Activated gamma-delta T cell treated with anti-CD3 and anti-CD28 coated beads, Interleukin-2, amount 50 U/mL, for 16 hours (primary cell): Measurements from ENCODE around the gene CDK10.
A peak's percentile ranks its signal among the peaks of the same experiment; 100 is the strongest.

Source experiments
- DNase-seq: peaks from one replicate; pipeline ENCODE4 v3.0.0-alpha.2; 2020; ENCODE audit warnings: low read depth

The CDK10 gene

DNA sequence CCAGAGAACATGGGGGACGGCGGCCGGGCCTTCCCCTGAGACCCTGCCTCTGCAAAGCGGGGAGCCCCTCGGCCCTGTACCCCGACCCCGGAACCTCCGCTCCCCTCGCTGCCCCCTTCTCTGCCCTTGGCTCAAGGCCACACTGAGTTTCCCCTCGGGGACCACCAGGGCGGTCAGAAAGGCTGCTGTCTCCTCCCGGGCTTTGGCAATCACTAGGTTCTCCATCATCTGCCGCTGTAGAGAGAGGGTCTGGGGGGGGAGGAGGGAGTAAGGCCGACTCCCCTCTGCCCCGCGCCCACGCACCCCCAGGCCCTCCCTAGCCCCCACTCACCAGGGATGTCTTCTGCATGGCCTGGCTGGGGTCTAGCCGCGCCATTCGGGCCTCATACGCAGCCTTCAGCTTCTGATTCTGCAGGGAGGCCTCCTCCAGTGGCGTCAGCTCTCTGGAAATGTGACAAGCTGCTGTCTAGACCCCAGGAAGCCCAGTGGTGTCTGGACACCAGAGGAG is 25.8 kb downstream of the CDK10 start:
- DNase-seq = no peak

DNA sequence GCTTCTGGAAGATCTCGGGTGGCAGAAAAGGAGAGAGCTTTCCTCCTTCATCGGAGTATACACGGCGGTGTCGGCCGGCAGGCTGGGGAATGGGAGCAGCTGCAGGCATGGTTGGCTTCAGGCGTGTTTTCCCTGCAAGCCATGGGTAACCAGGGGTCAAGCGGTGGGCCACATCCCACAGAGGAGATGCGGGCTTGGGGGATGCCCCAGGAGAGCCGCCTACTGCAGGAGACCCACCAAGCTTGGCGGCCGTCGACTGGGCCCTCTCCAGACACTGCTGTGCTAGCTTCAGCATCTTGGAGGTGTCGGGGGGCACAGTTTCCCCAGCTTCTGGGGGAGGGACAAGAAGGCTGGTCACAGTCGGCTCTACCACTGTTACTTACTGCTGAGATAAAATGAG is 30.0 kb downstream of the CDK10 start:
- no peak for DNase-seq

DNA sequence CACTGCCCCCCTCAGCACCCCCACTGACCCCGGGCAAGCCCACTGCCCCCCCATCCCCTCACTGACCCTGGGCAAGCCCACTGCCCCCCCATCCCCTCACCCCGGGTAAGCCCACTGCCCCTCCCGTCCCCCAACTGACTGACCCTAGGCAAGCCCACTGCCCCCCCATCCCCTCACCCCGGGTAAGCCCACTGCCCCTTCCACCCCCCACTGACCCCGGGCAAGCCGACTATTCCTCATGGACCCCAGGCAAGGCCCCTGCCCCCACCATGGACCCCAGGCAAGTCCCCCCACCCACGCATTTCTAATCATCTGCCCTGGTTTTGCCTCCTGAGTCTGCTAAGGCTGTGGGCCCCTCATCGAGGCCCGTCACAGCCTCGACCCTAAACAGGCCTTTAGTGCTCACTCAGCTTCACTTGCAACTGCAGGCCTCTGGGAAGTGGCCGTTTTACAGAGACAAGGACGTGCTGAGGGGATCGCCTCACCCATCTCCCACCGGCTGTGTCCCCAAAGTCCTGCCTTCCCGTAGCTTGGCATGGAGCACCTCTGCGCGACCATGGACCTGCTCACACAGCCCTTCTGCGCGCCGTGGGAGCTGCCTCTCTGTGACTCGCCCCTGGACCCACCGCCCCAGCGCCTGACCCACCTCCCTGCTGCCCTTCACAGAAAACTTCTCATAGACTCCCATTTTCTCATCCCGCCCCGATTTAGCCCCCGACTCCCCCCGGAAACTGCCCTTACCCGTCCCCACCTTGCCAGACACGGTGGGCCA is 30.6 kb downstream of the CDK10 start:
- DNase-seq = no peak

DNA sequence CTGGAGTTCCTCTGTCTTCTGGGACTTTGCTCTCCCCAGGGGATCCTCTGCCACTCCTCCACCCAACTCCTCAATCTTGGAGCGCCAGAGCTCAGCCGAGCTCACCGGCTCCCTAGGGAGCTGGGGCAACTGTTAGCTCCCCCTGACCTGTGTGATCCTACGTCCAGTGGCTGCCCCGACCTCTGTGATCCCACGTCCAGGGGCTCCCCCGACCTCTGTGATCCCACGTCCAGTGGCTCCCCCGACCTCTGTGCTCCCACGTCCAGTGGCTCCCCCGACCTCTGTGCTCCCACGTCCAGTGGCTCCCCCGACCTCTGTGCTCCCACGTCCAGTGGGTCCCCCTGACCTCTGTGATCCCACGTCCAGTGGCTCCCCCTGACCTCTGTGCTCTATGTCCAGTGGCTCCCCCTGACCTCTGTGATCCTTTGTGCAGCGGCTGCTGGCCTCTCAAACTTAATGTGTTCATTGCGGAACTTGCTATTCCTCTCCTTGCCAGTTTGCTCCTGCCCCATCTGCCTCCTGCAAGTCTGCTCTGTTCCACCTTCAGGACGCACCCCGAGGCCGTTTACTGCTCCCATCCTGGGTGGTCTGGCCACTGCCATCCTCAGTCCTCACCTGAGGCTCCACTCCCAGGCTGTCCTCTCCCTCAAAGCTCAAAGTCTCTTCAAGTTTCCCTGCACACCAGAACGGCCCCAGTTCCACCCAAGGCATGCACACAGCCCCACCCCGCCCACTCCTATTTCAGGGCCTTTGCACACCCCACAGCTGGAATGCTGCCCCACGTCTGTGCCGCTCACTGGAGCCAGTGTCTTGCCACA is 31.4 kb downstream of the CDK10 start:
- DNase-seq = no peak

DNA sequence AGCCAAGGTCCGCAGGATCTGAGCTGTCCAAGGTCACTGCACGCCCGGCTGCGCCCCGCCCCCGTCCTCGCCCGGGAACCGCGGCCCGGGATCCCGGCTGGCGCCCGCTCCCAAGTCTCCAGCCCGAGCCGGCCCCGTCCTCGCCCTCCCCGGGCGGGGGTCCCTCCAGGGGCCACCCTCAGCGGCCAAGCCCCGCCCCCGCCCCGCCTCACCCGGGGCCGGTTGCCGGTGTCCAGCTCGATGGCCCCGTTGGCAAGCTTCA is 34.0 kb downstream of the CDK10 start:
- no peak for DNase-seq

DNA sequence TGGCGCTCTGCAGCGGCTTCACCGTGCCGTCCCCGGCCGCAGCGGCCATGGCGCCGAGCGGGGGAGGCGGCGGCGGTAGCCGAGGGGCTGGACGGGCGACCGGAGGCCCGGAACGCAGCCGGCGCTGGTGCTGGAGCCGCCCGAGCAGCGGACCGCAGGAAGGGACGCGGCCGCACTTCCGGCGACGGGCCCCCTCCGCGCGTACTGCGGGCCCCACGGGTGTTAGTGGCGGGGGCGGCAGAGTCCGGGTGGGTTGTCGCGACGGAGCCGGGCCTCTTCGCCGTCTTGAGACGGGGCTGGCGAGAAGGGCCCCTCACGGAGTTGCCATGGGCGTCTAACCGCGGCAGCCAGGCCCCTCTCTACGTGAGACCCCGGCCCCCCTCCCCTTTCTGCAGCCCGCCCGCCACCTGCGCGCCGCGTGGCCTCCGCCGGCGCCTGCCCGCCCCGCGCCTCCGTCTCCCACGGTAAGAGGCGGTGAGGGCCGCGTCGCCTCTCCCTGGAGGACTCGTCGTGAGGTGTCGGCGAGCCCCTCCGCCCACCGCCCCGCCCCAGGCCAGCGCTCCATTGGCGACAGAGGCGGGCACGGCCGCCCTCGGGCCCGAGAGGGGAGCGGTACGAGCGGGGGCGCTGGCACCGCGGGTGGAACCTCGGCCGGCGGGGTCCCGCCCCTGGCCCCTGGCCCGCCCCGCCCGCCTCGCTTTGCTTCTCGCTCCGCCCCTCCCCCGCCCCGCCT is 34.5 kb downstream of the CDK10 start, which contains the start of the genes VPS9D1 and ZNF276:
Gene VPS9D1 (minus strand): TSS at position 86 of the 733 bp plus-strand sequence. CDS start 37 bp downstream, at position 49.
Gene ZNF276 (plus strand): TSS at position 725 of the 733 bp plus-strand sequence. CDS start 104 bp downstream, outside the sequence.
- DNase-seq = peak; percentile 76

DNA sequence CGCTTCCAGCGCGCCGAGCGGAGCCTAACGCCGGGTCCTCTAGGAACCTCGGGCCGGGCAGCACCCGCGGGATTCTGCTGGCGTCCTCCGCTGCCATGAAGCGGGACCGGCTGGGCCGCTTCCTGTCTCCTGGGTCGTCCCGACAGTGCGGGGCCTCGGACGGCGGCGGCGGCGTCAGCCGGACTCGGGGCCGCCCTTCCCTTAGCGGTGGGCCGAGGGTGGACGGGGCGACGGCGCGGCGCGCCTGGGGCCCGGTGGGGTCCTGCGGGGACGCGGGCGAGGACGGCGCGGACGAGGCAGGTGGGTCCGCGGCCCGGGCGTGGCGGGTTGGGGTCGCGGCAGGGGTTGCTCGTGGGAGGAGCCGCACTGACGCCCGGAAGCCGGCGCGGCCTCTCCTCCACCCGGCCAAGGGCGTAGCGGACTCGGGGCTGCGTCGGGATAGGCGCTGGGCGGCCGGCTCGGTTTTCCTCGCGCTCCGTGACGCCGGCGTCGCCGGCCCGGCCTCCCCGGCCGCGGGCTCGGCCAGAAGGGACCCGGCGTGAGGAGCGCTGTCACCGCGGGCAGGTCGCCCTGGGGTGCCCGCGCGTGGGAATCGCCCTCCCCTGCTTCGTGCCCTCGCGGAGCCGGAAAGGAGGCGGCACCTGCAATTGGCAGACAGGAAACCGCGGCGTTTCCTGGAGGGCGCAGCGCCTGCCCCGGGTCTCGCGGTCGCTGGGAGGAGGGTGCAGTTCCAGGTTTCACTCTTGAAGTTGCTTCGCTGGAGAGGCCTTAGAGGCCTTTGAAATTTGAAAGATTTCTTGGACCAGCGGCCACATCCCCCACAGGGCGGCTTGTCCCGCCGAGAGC is 35.3 kb downstream of the CDK10 start:
- DNase-seq = peak; percentile 85

DNA sequence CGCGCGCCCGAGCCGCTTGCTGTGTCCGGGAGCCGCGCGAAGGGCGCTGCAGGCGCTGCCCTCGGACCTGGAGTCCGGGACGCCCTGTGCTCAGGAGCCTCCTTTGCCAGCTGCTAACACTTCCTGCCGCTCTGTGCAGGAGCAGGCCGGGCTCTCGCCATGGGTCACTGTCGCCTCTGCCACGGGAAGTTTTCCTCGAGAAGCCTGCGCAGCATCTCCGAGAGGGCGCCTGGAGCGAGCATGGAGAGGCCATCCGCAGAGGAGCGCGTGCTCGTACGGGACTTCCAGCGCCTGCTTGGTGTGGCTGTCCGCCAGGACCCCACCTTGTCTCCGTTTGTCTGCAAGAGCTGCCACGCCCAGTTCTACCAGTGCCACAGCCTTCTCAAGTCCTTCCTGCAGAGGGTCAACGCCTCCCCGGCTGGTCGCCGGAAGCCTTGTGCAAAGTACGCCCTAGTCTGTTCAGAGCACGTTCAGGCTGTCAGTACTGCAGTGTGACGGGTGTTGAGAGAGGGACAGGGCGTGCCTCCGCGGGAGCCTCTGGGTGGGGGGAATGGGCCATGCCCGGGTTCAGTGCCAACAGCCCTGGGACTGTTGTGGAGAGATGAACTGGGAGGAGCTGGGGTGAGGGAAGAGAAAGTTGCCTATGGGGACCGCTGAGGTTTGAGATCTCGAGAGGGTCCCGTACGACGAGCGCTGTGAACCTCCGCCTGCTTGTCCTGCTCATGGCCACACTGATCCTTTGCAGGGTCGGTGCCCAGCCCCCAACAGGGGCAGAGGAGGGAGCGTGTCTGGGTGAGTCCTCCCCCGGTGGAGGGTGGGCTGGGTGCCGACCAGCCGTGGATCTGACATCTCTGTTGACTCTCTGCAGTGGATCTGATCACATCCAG is 36.1 kb downstream of the CDK10 start:
- peak; percentile 46 for DNase-seq

DNA sequence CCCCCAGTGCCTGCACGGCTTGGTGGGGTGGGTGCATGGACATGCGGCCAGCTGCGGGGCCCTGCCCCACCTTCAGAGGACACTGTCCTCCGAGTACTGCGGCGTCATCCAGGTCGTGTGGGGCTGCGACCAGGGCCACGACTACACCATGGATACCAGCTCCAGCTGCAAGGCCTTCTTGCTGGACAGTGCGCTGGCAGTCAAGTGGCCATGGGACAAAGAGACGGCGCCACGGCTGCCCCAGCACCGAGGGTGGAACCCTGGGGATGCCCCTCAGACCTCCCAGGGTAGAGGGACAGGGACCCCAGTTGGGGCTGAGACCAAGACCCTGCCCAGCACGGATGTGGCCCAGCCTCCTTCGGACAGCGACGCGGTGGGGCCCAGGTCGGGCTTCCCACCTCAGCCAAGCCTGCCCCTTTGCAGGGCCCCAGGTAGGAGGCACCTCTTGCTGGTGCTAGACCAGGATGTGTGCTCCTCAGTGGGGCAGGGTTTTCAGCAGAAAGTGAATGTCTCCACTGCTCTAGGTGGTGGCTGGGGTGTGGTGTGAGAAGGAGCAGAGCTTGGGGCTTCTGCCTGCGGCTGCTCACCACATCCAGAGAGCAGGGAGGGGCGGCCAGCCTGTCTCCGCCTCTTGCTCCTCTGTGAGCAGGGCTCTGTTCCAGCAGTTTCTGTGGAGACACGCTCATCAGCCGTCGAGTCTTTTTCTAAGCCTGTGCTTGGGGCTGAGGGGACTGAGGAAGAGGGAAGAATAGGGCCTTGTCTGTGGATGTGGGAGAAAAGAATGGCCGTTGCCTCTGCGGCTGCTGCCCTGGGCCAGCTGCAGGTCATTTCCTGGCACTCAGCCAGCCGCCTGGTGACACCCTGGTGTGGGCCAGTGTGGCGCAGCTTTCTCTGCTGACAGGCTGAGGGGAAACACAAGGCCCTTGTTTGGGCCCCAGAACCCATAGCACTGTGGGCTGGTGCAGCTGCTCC is 37.1 kb downstream of the CDK10 start:
- peak; percentile 72 for DNase-seq

DNA sequence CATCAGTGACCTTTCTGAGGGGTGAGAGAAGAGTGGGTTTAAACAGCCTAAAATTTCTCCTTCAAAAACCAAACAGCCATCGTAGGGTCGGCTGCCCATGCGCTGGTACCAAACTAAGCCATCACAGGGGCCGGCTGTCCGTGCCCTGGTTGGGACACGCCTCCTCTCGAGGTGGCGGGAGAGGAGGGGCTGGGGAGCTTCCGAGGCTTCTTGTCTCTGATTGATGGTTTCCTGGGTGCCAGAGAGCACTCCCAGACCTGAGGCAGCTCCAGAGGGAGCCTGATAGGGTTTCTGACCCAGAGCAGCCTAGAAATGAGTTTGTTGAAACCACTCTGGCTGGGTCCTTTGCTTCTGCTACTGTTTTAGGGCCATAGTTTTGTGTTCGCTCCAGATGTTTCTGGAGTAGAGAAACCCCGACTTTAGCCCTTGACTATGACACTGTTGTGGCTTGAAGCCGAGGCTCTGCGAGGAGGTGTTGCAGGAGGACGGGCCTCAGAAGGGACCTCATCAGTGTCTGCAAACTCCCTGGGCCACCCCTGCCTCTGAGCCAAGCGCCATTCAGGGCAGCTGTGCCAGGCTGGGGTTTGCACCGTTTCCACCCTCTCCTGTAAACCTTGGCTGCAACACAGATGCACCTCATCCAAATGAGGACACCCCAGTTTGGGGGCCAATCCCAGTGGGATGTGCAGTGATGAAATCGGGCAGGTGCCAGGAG is 41.1 kb downstream of the CDK10 start:
- no peak for DNase-seq

DNA sequence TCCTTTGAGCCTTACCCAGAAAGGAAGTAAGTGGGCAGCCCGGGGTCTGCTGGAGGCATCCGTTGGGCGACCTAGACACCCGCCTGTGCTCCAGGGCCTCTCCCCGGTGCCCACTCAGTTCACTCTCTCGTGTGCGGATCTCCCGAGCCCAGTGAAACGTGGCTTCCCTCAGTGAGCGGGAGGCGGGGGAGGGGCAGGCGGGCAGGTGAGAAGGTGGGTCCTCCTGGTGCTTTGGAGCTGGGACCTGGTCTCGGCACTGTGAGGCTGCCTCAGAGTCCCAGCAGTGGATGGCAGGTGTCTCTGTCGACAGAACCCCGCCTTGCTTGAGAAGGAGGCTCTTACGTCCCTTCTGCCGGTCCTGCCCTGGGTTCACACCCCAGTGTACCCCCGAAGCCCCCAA is 42.8 kb downstream of the CDK10 start:
- DNase-seq = no peak

DNA sequence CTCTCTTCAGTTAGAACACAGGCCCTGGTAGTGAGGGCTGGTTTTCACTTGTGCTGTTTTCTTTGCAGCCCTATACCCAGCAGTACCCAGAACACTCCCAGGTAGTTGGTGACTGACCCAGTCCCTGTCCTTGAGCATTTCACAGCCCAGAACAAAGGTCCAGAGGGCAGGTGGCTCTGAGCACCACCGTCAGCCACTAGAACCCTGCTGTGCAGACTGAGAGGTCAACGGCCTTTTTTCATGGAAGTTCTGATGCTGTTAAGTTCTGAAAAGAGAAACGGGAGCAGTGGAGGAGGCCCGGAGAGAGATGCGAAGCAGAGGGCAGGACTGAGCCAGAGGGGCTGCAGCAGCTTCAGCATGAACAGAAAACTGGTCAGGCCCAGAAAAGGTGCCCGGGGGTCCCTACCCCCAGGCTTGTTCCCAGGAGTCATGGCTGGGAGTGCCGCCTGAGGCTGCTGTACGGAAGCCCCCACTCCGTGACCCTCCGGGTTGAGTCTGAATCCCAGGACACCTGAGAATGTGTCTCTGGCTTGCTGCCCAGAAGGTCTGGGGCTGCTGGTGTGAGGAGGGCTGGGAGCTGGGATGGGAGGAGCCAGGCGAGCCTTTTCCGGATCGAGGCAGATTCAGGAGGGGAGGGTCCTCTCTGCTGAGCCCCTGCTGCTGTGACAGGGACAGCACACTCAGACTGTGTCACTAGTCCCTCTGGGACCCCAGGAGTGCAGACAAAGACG is 43.5 kb downstream of the CDK10 start:
- DNase-seq = no peak

DNA sequence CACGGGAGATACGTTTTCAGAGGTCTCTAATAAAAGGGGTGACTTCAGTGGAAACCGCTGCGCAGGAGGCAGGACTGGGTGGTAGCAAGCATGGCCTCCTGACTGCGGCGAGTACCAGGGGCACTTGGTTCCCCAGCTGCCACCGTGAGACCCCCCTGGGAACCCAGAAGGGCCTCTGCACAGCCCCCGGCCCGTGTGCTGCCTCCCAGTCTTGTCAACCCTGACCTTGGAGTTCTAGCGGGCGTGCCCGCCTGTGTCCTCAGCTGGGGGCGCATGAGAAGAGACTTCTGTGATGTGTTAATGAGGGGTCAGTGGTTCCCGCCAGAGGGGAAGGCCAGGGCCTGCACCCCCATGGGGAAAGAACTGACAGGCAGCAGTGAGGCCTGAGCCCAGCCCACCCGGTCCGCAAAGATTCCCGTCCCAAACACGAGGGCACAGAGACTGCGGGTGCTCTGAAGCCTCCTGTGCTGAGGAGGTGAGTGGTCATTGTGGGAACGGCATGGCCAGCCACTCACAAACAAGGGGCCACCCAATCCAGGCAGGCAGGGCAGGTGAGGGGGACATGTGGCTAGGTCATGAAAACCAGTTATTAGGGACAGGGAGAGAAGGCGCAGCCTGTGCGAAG is 44.2 kb downstream of the CDK10 start:
- no peak for DNase-seq

DNA sequence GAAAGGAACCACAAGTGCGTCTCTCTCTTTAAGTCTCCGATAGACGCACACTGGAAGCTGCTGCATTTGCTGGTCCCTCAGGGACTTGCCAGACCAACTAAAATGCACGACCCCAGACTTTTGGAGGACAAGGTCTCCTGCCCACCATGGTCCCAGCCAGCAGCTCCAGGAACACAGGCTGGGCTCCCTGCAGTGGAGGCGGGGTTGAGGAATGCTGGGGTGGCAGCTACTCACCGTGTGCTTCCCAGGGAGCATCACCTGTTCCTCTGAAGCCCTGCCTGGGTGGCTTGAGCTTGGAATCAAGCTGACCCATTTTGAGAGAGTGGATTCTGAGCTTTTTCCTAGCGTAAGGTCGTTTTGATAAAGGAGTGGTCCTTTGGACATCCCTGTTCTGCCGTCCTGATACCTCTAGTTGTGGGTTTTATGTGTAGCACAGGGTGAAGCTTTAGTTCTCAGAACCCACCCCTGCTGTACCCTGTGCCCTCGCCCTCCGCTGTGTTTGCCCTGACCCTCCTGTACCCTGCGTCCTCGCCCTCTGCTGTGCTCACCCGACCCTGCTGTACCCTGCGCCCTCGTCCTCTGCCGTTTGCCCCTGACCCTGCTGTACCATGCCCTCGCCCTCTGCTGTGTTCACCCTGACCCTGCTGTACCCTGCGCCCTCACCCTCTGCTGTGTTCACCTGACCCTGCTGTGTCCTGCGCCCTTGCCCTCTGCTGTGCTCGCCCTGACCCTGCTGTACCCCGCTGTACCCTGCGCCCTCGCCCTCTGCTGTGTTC is 45.8 kb downstream of the CDK10 start:
- DNase-seq = no peak

DNA sequence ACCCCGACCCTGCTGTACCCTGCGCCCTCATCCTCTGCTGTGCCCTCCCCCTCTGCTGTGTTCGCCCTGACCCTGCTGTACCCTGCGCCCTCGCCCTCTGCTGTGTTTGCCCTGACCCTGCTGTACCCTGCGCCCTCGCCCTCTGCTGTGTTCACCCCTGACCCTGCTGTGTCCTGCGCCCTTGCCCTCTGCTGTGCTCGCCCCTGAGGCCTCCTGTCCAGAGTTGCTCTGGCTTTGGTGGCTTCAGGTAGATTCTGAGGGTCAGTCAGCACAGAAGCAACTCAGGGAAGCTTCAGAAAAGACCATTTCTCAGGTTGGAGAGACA is 46.4 kb downstream of the CDK10 start:
- DNase-seq = no peak

DNA sequence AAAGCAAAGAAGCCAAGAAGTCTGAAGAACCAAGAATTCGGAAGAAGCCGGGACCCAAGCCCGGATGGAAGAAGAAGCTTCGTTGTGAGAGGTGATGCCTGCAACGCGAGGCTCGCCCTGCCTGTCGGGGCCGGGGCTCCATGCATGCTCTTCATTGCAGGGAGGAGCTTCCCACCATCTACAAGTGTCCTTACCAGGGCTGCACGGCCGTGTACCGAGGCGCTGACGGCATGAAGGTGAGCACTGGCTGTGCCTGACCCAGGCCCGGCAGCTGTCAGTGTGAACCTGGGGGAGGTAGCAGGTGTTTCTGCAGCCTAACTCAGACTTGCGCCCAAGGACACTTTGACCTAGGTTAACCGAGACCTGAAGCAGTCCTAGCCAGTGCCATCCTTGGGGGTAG is 46.8 kb downstream of the CDK10 start:
- no peak for DNase-seq

DNA sequence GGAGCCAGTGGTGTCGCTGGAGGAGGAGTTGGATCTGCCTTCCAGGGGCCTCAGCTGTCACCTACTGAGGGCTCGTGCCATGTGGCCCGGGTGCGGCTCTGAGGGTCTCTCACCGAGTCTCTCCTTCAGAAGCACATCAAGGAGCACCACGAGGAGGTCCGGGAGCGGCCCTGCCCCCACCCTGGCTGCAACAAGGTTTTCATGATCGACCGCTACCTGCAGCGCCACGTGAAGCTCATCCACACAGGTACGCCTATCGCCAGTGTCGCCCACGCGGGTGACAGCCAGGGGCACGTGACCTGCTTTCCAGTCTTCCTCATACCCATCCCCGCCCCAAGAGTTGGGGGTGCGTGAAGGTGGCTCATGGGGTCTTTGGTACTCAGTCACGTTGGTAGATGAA is 47.3 kb downstream of the CDK10 start:
- no peak for DNase-seq
